Activated CD8-positive, alpha-beta memory T cell treated with anti-CD3 and anti-CD28 coated beads for 4 hours (primary cell): Measurements from ENCODE around the gene FAM149A.

Source experiments
- DNase-seq, 2 donors: peaks; one replicate each; pipeline ENCODE4 v3.0.0-alpha.2; 2020; ENCODE audit warnings: low read depth in 2 of 2

Gene FAM149A

GRCh38 chr4:186104114-186104889, at the start of gene FAM149A:
Gene FAM149A (plus strand): TSS chr4:186104704.
- DNase-seq = peak in 1 of 2 donors; percentile 24

DNA sequence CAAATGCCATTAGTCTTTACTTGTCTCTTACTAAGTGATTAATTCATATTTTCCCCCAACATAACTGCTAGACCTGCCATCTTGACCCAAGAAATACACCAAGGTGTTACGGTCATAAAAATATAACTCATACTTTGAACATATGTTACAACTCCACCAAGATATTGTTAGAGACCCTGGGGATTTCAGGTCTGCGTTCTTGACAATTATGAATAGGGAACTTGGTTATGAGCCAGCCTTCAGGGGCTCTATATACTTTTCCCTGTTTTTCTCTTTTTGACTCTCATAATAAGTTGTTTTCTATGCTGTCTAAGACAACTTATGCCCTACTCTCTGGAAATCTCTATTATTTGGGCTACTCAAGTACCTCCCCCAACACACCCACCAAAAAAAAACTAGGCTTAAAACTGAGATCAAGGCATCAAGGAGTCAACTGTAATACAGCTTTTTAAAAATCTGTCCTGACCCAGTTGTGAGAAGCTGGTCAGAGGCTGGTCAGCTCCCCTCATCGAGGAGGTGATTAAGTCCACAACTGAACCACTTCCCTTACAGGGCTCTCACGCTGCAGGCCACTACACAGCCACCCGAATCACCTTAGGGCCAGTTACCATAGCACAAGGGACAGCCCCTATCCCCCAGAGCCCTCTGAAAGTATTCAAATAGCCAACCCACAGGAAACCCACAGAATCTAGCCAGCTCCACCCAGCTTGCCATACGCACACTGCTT, 46.1 kb upstream of the FAM149A start:
- no peak for DNase-seq

DNA sequence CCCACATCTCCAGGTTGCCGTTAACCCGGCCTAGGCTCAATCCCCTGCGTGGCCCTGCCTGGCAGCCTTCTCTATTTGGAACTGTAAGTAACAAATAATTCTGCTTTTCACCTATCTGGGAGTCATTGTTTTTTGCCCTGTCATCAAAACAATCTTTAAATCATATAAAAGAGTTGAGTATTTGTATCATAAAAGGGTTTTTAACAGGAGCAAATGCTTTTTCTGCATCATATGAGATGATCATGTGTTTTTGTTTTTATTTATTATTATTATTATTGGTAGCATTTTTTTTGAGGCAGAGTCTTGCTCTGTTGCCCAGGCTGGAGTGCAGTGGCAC, 45.6 kb upstream of the FAM149A start:
- no peak for DNase-seq

GRCh38 chr4:186061921-186062320, 42.6 kb upstream of the FAM149A start:
- DNase-seq = no peak

DNA sequence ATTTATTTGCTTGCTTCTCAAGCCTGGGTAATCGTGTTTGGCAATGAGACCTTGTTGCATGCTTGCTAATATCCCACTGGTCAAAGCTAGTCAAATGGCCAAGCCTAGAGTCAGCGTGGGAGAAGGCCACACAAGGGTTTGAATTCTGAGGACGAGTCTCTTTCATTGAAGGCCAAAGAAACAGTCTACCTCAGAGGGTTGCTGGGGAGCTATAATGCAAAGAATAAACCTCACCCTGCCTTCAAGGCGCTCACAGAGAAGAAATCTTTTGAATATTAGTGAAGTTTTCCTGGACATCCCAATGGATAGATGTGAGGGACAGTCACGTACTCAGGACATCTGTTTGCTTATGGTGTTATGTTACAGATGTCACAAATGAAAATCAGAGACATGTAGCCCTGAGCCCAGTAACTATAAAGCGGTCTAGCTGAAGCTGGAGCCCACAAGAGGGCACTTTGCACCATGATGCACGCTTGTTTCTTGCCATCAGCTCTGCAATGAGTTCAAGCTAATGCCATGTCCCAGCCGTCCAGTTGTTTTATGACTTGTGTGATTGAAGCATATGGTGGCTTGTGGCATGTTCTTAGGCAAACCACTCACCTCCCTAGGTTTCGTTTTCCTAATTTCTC, 36.6 kb upstream of the FAM149A start:
- DNase-seq = no peak

GRCh38 chr4:186068581-186069348, 35.7 kb upstream of the FAM149A start, which contains the start of gene TLR3:
Gene TLR3 (plus strand): TSS chr4:186069156. CDS start chr4:186076620, 7,464 bp downstream.
- no peak for DNase-seq

GRCh38 chr4:186069729-186070128, 34.8 kb upstream of the FAM149A start:
- DNase-seq = no peak

- DNase-seq = no peak
Measured at GRCh38 chr4:186072516-186072915, 32.0 kb upstream of the FAM149A start.

DNA sequence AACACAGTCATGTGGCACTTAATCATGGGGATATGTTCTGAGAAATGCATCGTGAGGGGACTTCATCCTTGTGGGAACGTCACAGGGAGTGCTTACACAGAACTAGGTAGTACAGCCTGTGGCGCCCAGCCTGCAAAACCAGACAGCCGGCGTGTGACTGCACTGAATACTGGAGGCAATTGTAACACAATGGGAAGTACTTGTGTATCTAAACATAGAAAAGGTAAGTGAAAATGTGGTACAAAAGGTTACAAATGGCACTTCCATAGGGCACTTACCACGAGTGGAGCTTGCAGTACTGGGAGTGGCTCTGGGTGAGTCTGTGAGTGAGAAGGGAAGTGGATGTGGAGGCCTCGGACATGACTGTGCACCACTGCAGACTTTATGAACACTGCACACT, 30.3 kb upstream of the FAM149A start:
- no peak for DNase-seq

DNA sequence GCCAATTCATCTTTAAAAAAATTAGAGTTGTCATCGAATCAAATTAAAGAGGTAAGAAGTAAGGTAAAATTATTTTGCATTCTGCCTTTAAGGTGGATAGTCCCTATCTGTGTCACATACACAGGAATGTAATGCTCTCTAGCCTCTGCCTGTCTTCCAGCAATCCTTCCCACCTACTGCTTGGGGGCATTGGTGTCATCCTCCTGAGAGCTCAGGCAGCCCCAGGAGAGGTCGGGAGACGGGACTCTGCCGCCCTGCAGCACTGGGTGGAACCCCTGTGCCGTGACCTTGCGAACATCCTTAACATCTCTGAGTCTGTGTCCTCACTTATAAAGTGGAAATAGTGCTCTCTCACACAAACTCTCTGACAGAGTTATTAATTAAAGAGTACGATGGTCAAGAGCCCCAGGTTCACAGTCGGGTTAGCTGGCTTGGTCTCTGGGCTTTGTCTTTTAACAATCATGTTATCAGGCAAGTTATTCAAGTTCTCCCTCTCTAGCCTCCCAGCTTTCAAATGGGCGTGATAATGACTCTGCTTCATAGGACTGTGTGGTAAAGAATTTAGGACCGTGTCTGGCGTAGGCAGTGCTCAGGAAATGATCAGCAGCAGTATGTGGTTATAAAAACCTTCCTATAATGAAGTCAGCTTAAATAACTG, 25.4 kb upstream of the FAM149A start:
- DNase-seq = no peak

- no peak for DNase-seq
Measured at GRCh38 chr4:186079694-186080093, 24.8 kb upstream of the FAM149A start.

GRCh38 chr4:186081202-186081807, 23.2 kb upstream of the FAM149A start:
- no peak for DNase-seq

DNA sequence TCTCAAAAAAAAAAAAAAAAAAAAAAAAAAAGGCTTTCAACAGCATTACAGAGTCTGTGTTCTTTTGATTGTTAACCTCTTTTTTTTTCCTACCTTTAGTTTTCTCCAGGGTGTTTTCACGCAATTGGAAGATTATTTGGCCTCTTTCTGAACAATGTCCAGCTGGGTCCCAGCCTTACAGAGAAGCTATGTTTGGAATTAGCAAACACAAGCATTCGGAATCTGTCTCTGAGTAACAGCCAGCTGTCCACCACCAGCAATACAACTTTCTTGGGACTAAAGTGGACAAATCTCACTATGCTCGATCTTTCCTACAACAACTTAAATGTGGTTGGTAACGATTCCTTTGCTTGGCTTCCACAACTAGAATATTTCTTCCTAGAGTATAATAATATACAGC, 22.3 kb upstream of the FAM149A start:
- no peak for DNase-seq

DNA sequence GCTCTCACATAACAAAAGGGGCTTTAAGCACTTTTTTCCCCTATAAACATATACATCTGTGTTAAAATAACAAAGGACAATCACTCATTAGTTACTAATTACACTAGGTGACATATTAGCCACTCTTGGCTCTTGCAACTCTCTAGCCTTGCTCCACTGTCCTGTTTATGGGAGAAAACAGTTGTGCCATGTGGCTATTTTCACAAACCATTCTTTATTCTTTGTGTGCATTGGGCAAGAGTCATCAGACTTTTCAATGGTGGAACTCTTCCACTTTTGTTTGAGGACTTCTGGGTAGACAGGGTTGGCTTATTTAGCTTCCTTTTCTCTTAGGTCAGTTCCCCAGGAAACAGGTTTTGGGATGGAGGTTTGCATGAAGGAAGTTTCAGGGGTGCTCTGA, 16.0 kb upstream of the FAM149A start:
- no peak for DNase-seq

DNA sequence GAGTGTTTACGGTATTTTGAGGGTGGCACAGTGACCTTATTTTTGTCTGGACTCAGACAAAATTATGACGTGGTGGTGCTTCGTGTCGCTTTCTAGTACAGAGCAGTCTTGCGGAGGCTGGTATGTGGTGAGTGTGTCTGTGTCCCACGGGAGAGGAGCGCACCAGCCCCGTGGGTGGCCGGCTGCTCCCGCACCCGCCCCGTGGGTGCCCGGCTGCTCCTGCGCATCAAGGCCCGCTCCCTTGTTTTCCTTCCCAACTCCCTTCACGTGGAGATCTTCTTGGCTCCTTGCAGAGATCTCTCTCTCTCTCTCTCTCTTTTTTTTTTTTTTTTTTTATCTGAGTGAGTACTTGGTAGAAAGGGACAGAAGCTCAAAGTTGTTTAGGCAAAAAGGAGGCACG, 12.2 kb upstream of the FAM149A start:
- DNase-seq = no peak

DNA sequence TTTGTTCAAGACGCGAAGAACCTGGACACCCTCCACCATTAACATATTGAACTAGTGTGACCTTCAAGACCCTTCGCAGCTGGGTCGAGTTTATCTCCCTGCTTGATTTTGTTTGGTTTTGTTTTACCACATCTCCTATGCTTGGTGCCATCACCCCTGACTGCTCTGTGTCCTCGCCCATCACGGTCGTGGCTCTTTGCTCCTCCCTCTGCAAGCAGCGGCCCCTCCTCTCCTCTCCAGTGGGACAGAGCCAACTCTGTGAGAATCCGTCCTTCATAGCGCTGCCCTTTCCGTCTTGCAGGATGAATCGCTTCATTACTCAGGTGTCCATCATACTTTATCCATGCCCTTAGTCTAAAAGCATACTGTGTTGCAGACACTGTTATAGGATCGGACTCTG, 9.1 kb upstream of the FAM149A start:
- no peak for DNase-seq

DNA sequence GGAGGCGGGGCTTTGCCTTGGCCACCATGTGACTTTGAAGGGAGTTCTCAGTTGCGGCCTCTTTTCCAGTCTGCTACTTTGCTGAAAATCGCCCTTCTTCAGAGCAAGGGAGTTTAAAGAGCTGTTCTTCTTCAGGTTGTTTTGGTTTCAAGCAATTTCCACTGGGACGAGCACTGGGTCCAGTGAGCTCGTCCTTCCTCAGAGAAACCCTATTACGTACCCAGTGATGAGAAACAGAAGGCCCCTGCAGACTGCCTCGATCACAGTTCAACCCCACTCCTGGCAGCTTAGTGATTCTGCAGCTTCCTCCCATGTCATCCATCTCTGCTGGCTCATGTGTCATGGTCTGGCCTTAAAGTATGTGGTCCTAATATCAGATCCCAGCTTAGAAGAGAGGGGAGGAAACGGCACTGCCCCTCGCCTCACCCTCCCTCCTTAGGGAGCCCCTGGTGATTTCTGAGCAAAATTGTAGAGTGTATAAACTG, 7.8 kb upstream of the FAM149A start:
- no peak for DNase-seq

DNA sequence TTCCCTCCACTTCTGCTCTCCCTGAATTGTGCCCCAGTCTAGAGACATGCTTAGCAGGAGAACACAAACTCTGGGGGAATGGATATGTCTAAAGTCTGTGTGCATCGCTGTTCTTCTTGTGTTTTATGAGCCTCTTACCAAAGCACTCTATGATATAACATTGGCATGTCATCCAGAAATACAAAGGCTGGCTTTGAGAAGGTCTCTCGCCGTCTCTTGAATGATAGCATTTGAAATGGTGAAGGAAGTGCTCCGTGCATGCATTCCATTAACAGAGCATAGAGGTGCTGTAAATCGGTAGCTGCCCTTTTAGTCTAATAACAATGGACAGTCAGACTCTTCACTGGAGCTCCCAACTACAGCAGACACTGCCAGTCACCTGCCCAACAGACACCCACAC, 7.1 kb upstream of the FAM149A start:
- DNase-seq = no peak

- DNase-seq = no peak
Measured at GRCh38 chr4:186102931-186103330, 1.6 kb upstream of the FAM149A start.

- no peak for DNase-seq
Measured at GRCh38 chr4:186104890-186105646, 564 bp downstream of the FAM149A start.
